RWPE2 (cell line): Measurements from ENCODE around the gene FBXO47.
"Not testable (repeated sequence)": the region's sequence is repeated elsewhere in the genome, so short reads cannot be mapped to it uniquely, and the experiment has no call there.

Source experiments
- ATAC-seq: fragments of 200-7000 bp; cut with Tn5 transposase; 3 replicates; pipeline ENCODE4 v1.9.1; 2021; ENCODE audit warnings: low read depth
- DNase-seq: peaks from one replicate; pipeline ENCODE4 v3.0.0-alpha.2; 2020; ENCODE audit warnings: low spot score
- H3K27ac ChIP-seq: fragments of 450-650 bp; 2 replicates; pipeline ENCODE4 v1.5.1; 2017; ENCODE audit warnings: mild to moderate bottlenecking; ENCODE audit not compliant: poor library complexity, severe bottlenecking
- H3K27me3 ChIP-seq: fragments of 250-450 bp; sonication (Bioruptor Pico); 2 replicates; pipeline ENCODE4 v1.5.1; 2021; ENCODE audit warnings: mild to moderate bottlenecking, moderate library complexity; ENCODE audit not compliant: insufficient read depth, poor library complexity, severe bottlenecking
- H3K36me3 ChIP-seq: fragments of 250-450 bp; sonication (Bioruptor Pico); 2 replicates; pipeline ENCODE4 v1.5.1; 2020; ENCODE audit warnings: low read depth, mild to moderate bottlenecking, moderate library complexity
- H3K4me1 ChIP-seq: fragments of 250-450 bp; sonication (Bioruptor Pico); 2 replicates; pipeline ENCODE4 v1.5.1; 2021; ENCODE audit warnings: mild to moderate bottlenecking, moderate library complexity; ENCODE audit not compliant: insufficient read depth, poor library complexity, severe bottlenecking
- H3K4me3 ChIP-seq: fragments of 250-450 bp; sonication (Bioruptor Pico); 2 replicates; pipeline ENCODE4 v1.5.1; 2021; ENCODE audit warnings: mild to moderate bottlenecking, moderate library complexity; ENCODE audit not compliant: severe bottlenecking
- H3K9me3 ChIP-seq: fragments of 250-450 bp; sonication (Bioruptor Pico); 2 replicates; pipeline ENCODE4 v1.5.1; 2021; ENCODE audit warnings: mild to moderate bottlenecking, moderate library complexity; ENCODE audit not compliant: severe bottlenecking
- TF ChIP-seq, protein P1 (sequence below): fragments of 450-650 bp; IDR thresholded peaks from one replicate; pipeline ENCODE4 v1.5.1; 2017; ENCODE audit warnings: mild to moderate bottlenecking, moderate library complexity; ENCODE audit not compliant: poor library complexity, severe bottlenecking

FBXO47 gene

DNA sequence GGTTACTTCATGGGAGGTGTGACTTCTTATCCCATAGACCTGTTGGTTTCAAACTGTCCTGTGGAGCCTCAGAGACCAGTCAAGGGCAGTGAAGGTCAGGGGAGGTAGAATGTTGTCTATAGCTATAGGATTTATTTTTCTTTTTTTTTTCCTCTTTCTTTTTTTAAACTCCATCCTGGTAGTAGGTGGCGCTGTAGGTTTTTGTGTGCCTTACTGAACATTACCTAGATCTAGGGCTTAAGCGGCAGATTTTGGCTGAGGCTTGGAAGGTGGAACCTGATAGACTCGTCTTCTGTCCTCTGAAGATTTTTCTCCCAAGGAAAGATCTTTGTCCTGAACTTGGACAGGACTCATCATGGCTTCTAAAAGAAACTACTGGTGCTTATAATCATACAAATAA, 49.9 kb downstream of the FBXO47 start:
- TF ChIP-seq, protein P1, sequence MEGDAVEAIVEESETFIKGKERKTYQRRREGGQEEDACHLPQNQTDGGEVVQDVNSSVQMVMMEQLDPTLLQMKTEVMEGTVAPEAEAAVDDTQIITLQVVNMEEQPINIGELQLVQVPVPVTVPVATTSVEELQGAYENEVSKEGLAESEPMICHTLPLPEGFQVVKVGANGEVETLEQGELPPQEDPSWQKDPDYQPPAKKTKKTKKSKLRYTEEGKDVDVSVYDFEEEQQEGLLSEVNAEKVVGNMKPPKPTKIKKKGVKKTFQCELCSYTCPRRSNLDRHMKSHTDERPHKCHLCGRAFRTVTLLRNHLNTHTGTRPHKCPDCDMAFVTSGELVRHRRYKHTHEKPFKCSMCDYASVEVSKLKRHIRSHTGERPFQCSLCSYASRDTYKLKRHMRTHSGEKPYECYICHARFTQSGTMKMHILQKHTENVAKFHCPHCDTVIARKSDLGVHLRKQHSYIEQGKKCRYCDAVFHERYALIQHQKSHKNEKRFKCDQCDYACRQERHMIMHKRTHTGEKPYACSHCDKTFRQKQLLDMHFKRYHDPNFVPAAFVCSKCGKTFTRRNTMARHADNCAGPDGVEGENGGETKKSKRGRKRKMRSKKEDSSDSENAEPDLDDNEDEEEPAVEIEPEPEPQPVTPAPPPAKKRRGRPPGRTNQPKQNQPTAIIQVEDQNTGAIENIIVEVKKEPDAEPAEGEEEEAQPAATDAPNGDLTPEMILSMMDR = no peak
- no peak for DNase-seq
- Histone ChIP-seq H3K27me3 (no peaks in the 10 kb centered on the region), H3K9me3 (no peaks in the 10 kb centered on the region), H3K36me3 (peaks cover 73% of the 10 kb centered on the region), H3K4me3 (no peak overlapping the region), H3K4me1 (no peaks in the 10 kb centered on the region), H3K27ac (no peak overlapping the region)
- ATAC-seq = no peak

DNA sequence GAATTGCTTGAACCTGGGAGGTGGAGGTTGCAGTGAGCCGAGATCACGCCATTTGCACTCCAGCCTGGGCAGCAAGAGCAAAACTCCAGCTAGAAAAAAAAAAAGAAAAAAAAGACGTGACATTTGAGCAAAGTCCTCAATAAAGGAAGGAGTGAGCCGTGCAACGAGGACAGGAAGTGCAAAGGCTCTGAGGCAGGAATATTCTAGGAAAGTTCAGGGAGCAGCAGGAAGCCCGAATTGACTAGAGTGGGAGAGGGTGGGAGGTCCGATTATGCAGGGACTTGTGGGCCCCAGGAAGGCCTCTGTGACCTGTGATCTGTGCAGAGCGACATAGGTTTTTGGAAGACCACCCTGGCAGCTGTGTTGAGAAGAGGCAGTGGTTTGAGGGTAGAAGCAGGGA, 50.4 kb downstream of the FBXO47 start:
- H3K27ac ChIP-seq = no peak overlapping the region
- H3K9me3 ChIP-seq = no peaks in the 10 kb centered on the region
- peaks cover 76% of the 10 kb centered on the region for H3K36me3 ChIP-seq
- H3K4me3 ChIP-seq = no peak overlapping the region
- H3K27me3 ChIP-seq = no peaks in the 10 kb centered on the region
- DNase-seq (no peak), ATAC-seq (no peak)
- TF ChIP-seq, protein P1 = no peak
- H3K4me1 ChIP-seq = no peaks in the 10 kb centered on the region

DNA sequence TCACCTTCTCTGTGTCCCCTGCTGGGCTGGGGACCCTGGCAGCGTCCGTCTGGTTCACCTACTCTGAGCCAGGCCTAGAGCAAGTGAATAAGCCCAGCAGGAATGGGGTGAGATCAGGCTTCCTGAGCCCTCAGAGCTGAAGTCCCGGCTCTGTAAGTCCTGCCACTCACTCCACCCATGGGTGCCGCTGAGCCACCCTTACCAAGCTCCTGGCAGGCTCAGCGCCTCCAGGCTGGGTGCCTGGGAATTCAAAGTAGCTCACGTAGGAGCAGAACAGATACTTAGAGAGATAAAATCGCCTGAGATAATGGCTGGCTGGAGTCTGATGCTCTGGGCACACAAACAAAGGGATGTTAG, 51.6 kb downstream of the FBXO47 start:
- DNase-seq = no peak
- TF ChIP-seq, protein P1 = no peak
- Histone ChIP-seq H3K4me3 (no peak overlapping the region), H3K36me3 (peaks cover 83% of the 10 kb centered on the region), H3K27ac (no peak overlapping the region), H3K27me3 (no peaks in the 10 kb centered on the region), H3K9me3 (no peaks in the 10 kb centered on the region), H3K4me1 (no peaks in the 10 kb centered on the region)
- no peak for ATAC-seq

DNA sequence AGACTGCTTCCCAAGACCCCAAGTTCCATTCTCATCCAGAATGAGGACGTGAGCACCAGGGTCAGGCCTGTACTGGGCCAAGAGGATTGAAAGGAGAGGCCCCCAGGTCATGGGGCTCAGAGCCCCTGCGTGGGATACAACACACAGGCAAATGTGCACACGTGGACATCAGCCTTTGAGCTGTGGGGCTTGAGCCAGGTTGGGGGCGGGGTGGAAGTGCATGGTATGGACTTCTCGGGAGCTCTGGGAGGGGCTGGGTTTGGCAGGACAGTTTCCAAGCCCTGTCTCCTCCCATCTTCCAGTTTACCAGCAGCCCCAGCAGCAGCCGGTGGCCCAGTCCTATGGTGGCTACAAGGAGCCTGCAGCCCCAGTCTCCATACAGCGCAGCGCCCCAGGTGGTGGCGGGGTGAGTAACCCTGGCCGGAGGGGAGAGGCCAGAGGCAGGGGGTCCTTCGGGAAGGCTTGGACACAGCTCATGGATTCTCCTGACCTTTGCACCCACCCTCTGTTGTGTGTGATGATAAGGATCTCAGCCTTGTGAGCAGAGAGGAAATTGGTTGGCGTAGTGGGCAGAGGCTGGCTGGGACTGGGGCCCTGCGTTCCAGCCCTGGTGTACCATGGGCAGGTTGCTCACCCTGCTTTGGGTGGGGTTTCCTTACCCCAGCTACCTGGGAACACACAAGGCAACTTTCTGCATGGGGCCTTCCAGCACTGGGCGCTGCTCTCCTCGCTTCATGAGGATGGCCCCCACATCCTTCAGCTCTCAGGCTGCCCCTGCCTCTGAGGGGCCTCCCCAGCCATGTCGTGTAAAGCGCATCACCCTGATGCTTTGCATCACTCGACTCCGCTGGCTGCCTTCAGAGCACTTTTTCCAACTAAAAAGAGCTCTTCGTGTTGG, 52.2 kb downstream of the FBXO47 start:
- Histone ChIP-seq H3K4me3 (no peak overlapping the region), H3K4me1 (no peaks in the 10 kb centered on the region), H3K27ac (no peak overlapping the region), H3K27me3 (no peaks in the 10 kb centered on the region), H3K36me3 (peaks cover 80% of the 10 kb centered on the region), H3K9me3 (no peaks in the 10 kb centered on the region)
- TF ChIP-seq, protein P1 = no peak
- ATAC-seq (no peak), DNase-seq (no peak)

DNA sequence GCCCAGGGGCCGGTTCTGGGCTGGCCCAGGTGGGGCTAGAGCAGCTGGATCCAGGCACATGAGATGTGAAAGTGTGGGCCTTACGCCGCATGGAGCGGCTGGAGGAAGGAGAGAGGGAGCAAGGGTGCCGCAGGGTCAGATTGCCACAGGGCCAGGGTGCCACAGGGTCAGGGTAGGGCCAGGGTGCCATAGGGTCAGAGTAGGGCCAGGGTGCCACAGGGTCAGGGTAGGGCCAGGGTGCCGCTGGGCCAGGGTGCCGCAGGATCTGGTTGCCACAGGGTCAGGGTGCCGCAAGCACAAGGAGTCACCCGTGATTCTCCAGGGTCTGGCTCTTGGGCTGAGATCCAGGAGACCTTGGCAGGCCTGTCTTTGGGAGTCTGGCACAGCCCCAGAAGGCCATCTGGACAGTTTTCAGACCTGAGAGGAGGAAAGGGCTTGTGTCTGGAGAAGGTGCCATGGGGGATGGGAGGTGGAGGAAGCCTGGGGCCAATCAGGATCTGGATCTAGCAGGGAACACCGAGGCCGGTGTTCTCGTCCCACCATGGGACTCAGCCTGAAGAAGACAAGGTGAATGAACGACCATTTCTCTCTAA, 54.9 kb downstream of the FBXO47 start:
- no peak overlapping the region for H3K27ac ChIP-seq
- DNase-seq (peak; percentile 39), ATAC-seq (no peak)
- H3K9me3 ChIP-seq = no peaks in the 10 kb centered on the region
- H3K4me1 ChIP-seq = peaks cover 12% of the 10 kb centered on the region
- no peak overlapping the region for H3K4me3 ChIP-seq
- H3K27me3 ChIP-seq = no peaks in the 10 kb centered on the region
- H3K36me3 ChIP-seq = peaks cover 69% of the 10 kb centered on the region
- TF ChIP-seq, protein P1 = no peak

DNA sequence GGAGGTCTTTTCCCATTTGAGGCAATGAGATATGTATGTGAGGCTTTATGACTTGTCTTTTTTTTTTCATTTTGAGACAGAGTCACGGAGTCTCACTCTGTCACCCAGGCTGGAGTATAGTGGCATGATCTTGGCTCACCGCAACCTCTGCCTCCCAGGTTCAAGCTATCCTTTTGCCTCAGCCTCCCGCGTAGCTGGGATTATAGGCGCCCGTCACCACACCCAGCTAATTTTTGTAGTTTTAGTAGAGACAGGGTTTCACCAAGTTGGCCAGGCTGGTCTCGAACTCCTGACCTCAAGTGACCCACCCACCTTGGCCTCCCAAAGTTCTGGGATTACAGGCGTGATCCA, 55.5 kb downstream of the FBXO47 start:
- H3K27me3 ChIP-seq = not testable (repeated sequence)
- DNase-seq = peak; percentile 15
- peaks cover 63% of the 10 kb centered on the region for H3K36me3 ChIP-seq

More for the DNA sequence above, 55.5 kb downstream of the FBXO47 start:
- not testable (repeated sequence) for H3K9me3 ChIP-seq, H3K4me3 ChIP-seq, ATAC-seq, H3K27ac ChIP-seq
- peaks cover 12% of the 10 kb centered on the region for H3K4me1 ChIP-seq
